SK-N-MC (cell line): ENCODE data around the gene WDR7.

Experiments
- EZH2 ChIP-seq: fragments of 200-600 bp; sonication (generic); IDR thresholded peaks from one replicate; pipeline ENCODE4 v1.6.1; 2017; ENCODE audit warnings: antibody characterized with exemption
- FOXP2 ChIP-seq: optimal IDR thresholded peaks from 2 replicates; pipeline ENCODE3; 2011; ENCODE audit warnings: mild to moderate bottlenecking, moderate library complexity; ENCODE audit not compliant: insufficient read depth; ENCODE audit errors: extremely low read length, control extremely low read depth
- POLR2AphosphoS5 ChIP-seq: IDR thresholded peaks from 2 replicates; pipeline ENCODE4 v1.6.1; 2012; ENCODE audit warnings: mild to moderate bottlenecking, low read depth, low read length, borderline replicate concordance

GRCh38 chr18:57060814-57061213 lies 409.7 kb downstream of the WDR7 start:
- TF ChIP-seq POLR2AphosphoS5 (no peak), EZH2 (no peak), FOXP2 (no peak)
